ENCODE results near the gene RFC5.
A peak's percentile ranks its signal among the peaks of the same experiment; 100 is the strongest.
"Not testable (repeated sequence)": the region's sequence is repeated elsewhere in the genome, so short reads cannot be mapped to it uniquely, and the experiment has no call there.

The RFC5 gene

GRCh38 chr12:118016424-118017264 lies at the start of gene RFC5:
TSS of gene RFC5 (plus strand) at chr12:118016703. CDS start at chr12:118016828, 125 bp downstream.
- peak; percentile 94 for DNase-seq (ENCODE audit: low read depth, low spot score)

DNA sequence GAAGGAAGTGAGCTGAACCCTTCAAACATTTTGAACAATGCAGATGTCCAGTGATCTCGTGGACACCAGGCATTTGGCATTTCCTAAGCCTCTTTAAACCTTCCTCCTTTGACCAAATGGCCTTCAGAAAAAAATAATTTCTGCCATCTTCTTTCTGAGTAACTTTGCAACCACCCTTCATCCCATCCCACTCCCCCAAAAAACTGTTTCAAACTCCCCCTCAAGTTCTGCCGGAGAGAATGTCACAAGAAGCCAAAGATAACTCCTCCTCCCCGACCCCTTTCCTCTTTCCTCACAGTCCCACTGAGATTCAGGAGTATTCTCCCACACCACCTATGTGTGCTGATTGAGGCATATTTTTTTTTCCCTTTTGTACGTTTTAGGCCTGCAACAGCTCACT lies 49.5 kb upstream of the RFC5 start:
- DNase-seq (ENCODE audit: low read depth, low spot score): no peak

GRCh38 chr12:117967512-117967911 lies 49.0 kb upstream of the RFC5 start:
- no peak for DNase-seq (ENCODE audit: low read depth, low spot score)

- DNase-seq (ENCODE audit: low read depth, low spot score): no peak
Observed at GRCh38 chr12:117968151-117968789, 48.2 kb upstream of the RFC5 start.

DNA sequence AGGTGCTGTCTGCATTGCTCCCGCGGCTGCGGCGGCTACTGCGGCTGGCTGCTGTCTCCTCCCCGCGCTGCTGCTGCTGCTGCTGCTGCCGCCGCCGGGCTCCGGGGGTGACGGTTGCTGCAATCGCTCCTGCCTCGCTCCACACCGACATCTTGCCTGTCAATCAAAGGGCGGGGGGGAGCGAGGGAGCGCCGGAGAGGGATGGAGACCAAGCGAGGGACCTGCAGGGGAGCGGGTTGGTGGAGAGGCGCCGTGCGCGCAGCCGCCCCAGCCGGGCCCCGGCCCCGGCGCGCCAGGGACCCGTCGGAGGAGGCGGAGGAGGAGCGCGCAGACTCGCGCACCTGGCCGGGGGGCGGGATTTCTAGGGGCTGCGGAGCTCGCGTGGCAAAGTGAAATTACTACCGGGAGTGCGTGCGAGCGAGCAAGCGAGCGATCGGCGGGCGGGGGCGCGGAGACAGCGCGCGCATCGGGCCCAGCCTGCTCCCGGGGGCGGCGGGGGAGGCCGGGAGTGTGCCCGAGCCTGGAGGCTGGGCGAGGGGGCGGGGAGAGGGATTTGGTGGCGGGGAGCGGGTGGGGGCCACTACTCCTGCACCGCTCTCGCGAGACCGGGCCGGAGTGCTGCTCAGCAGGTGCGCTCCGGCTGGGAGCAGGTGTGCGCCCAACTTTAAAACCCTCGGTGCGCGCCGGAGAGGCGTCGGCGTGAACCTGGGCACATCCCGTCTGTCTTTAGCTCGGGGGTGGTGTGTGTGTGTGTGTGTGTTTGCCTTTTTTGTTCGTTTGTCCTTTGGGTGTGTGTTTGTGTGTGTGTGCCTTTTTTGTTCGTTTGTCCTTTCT lies 47.5 kb upstream of the RFC5 start, which contains the start of gene KSR2:
KSR2 (minus strand) TSS at position 165 of the 834 bp plus-strand sequence. CDS start 735 bp downstream, outside the sequence.
- DNase-seq (ENCODE audit: low read depth, low spot score): no peak

GRCh38 chr12:117970334-117970733 lies 46.2 kb upstream of the RFC5 start:
- DNase-seq (ENCODE audit: low read depth, low spot score): no peak

DNA sequence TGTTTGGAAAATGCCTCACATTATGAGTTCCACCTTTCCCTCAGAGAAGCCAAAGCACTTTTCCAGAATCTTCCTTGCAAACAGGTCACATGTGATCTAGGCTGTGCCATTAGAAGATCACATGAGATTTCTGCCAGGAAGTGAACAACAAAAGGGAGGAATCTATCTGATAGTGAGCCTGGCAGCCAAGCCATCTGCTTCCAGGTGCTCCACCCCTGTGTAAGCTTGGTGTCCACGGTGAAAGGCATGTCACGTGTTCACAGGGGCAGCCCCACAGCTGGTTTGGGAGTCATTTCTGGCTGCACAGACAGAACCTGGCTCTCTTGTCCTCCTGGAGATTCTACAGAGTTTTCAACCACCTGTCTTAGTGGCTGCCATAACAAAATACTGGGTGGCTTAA lies 44.2 kb upstream of the RFC5 start:
- DNase-seq (ENCODE audit: low read depth, low spot score): no peak

- DNase-seq (ENCODE audit: low read depth, low spot score): no peak
Observed at GRCh38 chr12:117975006-117975405, 41.5 kb upstream of the RFC5 start.

DNA sequence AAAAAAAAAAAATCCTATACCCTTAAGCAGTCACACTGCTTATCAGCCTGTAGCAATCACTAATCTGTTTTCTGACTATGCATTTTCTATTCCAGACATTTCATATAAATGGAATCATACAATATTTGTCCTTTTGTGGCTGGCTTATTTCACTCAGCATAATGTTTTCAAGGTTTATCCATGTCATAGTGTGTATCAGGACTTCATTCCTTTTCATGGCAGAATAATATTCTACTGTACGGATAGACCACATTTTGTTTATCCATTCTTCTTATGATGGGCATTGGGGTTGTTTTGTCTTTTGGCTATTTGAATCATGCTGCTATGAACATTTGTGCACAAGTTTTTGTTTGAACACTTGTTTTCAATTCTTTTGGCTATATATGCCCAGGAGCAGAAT lies 39.1 kb upstream of the RFC5 start:
- DNase-seq (ENCODE audit: low read depth, low spot score): no peak

DNA sequence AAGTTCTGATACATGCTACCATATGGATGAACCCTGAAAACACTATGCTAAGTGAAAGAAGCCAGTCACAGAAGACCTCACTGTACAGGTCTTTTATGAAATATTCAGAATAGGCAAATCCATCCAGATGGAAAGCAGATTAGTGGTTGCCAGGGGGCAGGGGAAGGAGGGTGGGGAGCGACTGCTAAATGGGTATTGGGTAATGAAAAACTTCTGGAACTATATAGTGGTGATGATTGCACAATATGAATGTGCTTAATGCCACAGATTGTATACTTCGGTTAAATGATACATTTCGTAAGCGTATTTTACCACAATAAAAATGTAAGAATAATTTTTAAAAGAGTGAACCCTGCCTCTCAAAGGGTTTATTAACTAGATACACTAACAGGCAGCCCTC lies 35.9 kb upstream of the RFC5 start:
- no peak for DNase-seq (ENCODE audit: low read depth, low spot score)

- no peak for DNase-seq (ENCODE audit: low read depth, low spot score)
Observed at GRCh38 chr12:117981267-117981666, 35.2 kb upstream of the RFC5 start.

GRCh38 chr12:117985182-117985581 lies 31.3 kb upstream of the RFC5 start:
- no peak for DNase-seq (ENCODE audit: low read depth, low spot score)

DNA sequence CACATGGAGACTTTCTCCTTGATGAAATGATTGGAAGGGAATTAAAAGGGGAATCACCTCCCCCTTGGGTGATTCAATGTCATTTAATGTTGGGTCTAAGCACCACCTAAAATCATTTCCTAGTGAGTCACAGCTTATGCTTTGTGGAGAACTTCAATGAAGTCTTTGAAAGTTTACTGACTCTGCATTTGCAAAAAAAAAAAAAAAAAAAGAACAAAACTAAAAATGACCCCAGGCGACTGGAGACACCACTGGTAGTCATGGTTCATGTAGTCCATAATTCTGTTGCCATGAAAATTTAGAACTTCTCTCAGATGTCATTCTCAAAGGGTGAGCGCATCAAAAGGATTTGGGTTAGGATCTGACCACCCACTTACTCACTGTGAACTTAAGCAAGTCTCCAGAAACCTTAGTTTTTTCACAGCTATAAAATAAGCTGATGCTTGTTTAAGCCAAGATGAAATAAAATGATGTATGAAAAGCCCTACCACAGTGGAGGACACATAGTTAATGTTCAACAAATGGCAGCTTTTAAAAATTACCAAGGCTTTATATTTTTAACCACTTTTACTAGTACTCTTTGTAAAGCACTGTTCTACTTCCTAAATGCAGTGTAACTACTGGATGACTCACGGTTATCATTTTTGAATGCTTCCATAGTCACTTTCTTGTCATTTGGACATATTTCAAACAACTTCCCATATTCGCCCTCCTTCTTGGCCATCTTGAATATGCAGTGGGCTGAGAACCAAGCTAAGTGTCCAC lies 29.6 kb upstream of the RFC5 start:
- DNase-seq (ENCODE audit: low read depth, low spot score): no peak

GRCh38 chr12:117994551-117995438 lies 21.7 kb upstream of the RFC5 start:
- DNase-seq (ENCODE audit: low read depth, low spot score): no peak

DNA sequence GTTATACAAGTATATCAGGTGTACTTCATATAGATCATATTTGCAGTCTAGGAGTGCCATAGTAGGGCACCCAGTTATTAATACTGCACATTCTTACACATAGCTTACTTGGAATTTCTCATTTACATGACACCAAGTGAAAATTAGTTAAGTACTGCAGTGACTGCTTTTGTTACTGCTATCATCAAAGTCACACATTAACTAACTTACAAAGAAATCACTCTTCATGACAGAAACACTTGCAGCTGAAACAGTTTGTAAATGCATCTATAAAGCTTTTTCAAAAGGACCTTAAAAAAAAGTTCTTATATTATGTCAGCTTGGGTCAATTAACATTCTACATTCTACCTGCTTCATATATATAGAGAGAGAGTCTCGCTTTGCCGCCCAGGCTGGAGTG lies 17.8 kb upstream of the RFC5 start:
- DNase-seq (ENCODE audit: low read depth, low spot score): no peak

GRCh38 chr12:117999806-118000205 lies 16.7 kb upstream of the RFC5 start:
- not testable (repeated sequence) for DNase-seq (ENCODE audit: low read depth, low spot score)

- DNase-seq (ENCODE audit: low read depth, low spot score): no peak
Observed at GRCh38 chr12:118010903-118011302, 5.6 kb upstream of the RFC5 start.

DNA sequence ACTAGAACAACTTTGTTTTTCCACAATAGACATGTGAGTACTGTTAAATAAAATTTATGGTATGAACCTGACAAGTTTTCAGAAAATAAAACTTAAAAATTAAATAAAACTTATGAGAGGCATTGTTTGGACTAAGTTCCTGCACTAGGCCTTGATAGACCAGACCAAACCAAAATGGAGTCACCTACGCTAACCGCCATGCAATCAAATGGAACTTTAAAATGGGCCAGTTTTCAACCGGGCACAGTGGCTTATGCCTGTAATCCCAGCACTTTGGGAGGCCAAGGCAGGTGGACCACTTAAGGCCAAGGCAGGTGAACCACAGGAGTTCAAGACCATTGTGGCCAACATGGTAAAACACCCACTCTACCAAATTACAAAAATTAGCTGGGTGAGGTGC lies 5.1 kb upstream of the RFC5 start:
- DNase-seq (ENCODE audit: low read depth, low spot score): no peak

DNA sequence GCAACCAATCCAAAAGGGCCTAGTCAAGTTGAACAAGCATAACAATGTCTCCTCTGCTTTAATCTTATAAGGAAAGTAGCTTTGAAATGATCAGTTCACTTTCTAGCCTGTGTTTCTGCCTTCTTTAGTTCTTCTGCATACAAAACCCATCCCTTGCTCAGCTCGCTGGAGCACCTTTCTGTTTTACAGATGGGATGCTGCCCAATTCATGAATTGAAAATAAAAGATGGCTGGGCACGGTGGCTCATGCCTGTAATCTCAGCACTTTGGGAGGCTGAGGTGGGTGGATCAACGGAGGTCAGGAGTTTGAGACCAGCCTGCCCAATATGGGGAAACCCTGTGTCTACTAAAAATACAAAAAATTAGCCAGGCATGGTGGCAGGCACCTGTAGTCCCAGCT lies 4.5 kb upstream of the RFC5 start:
- no peak for DNase-seq (ENCODE audit: low read depth, low spot score)

DNA sequence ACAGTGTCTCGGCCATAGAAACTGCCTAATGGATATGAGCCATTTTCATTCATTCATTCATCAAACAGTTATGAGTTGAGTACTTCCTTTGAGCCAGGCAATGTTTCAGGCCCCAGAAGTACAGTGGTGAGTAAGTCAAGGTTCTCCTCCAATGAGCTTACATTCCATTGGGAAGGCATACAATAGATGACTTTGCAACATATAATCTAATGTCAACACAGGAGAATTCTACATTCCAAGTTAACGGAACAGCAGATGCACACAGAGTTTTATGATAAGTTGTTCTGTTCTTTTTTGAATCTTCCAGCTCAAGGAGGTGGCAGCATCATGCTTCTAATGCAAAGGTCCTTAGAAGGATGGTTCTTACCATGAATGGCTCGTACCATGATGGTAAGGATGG lies 3.2 kb upstream of the RFC5 start:
- no peak for DNase-seq (ENCODE audit: low read depth, low spot score)
